CD14-positive monocyte (primary cell): Measurements from ENCODE around the gene EML4. TPM values are rescaled to one million over a fixed set of nuclear protein-coding genes. Genes with fewer than 3 reads are reported as not detected.

Experiments used
- DNase-seq, 3 donors: peaks; one replicate each; pipeline ENCODE4 v3.0.0-alpha.2; 2011 to 2022
- H2AFZ ChIP-seq: 2 replicates; pipeline ENCODE4 v1.6.0; 2012; ENCODE audit warnings: mild to moderate bottlenecking, low read depth, low read length, inconsistent platforms; ENCODE audit not compliant: insufficient read depth, poor library complexity, severe bottlenecking
- H3K27ac ChIP-seq, 2 donors: 1 replicate in 1 of 2; 2 replicates in 1 of 2; pipeline ENCODE4 v1.5.1; 2012 to 2013; ENCODE audit warnings: low read length in 2 of 2, control low read depth in 1 of 2, inconsistent platforms in 1 of 2, low read depth in 1 of 2, mild to moderate bottlenecking in 1 of 2
- H3K27me3 ChIP-seq, 2 donors: one replicate each; pipeline versions ENCODE4 v1.6.0 to v1.6.1; 2011 to 2013; ENCODE audit warnings: low read length in 2 of 2; ENCODE audit not compliant: control insufficient read depth in 2 of 2, insufficient read depth in 2 of 2
- H3K36me3 ChIP-seq, 2 donors: replicated peaks in 1 of 2; 1 replicate in 1 of 2; 2 replicates in 1 of 2; pipeline versions ENCODE4 v1.5.1 to v1.6.1; 2012 to 2013; ENCODE audit warnings: low read length in 2 of 2, control low read depth in 1 of 2, inconsistent platforms in 1 of 2, mild to moderate bottlenecking in 1 of 2; ENCODE audit not compliant: insufficient read depth in 2 of 2, control insufficient read depth in 1 of 2
- H3K4me1 ChIP-seq, 2 donors: 1 replicate in 1 of 2; 2 replicates in 1 of 2; pipeline versions ENCODE4 v1.5.1 to v1.6.1; 2012 to 2013; ENCODE audit warnings: low read length in 2 of 2, control low read depth in 1 of 2, inconsistent platforms in 1 of 2, mild to moderate bottlenecking in 1 of 2, moderate library complexity in 1 of 2; ENCODE audit not compliant: insufficient read depth in 2 of 2, control insufficient read depth in 1 of 2
- H3K4me2 ChIP-seq: replicated peaks from 2 replicates; pipeline ENCODE3; 2012; ENCODE audit warnings: low read length, moderate library complexity, mild to moderate bottlenecking; ENCODE audit not compliant: poor library complexity, severe bottlenecking; ENCODE audit errors: extremely low read depth
- H3K4me3 ChIP-seq, 3 experiments: fragments of 200-600 bp in 1 of 3; sonication (generic) in 1 of 3; replicated peaks in 1 of 3; 1 replicate in 2 of 3; 2 replicates in 1 of 3; pipeline ENCODE4 v1.5.1; 2011 to 2013; ENCODE audit warnings: low read length in 3 of 3, mild to moderate bottlenecking in 3 of 3, control low read depth in 2 of 3, low read depth in 2 of 3, inconsistent platforms in 1 of 3, moderate library complexity in 1 of 3
- H3K79me2 ChIP-seq: 2 replicates; pipeline ENCODE4 v1.6.0; 2012; ENCODE audit warnings: mild to moderate bottlenecking, control low read depth, inconsistent platforms, low read length, moderate library complexity; ENCODE audit not compliant: insufficient read depth
- H3K9ac ChIP-seq: 2 replicates; pipeline ENCODE4 v1.6.0; 2017; ENCODE audit warnings: low read length, mild to moderate bottlenecking; ENCODE audit not compliant: insufficient read depth, poor library complexity, severe bottlenecking
- H3K9me3 ChIP-seq, 2 donors: replicated peaks in 1 of 2; 1 replicate in 1 of 2; 2 replicates in 1 of 2; pipeline versions ENCODE4 v1.5.1 to v1.6.1; 2012 to 2013; ENCODE audit warnings: low read length in 2 of 2, control low read depth in 1 of 2; ENCODE audit not compliant: control insufficient read depth in 1 of 2, insufficient read depth in 1 of 2
- H4K20me1 ChIP-seq: 2 replicates; pipeline ENCODE4 v1.6.0; 2012; ENCODE audit warnings: mild to moderate bottlenecking, low read length, control low read depth, moderate library complexity; ENCODE audit not compliant: insufficient read depth
- H3K27ac Mint-ChIP-seq, 7 donors: one replicate each; pipeline ENCODE4 v1.8.0; 2020; ENCODE audit warnings: mild to moderate bottlenecking in 7 of 7, mixed read lengths in 7 of 7, moderate library complexity in 6 of 7, inconsistent platforms in 2 of 7
- H3K27me3 Mint-ChIP-seq, 3 donors: one replicate each; pipeline ENCODE4 v1.8.0; 2021 to 2022; ENCODE audit warnings: low read depth in 3 of 3, mild to moderate bottlenecking in 3 of 3, mixed read lengths in 3 of 3, moderate library complexity in 3 of 3, inconsistent platforms in 1 of 3
- H3K36me3 Mint-ChIP-seq, 2 donors: one replicate each; pipeline ENCODE4 v1.8.0; 2020; ENCODE audit warnings: mixed read lengths in 2 of 2, inconsistent platforms in 1 of 2, mild to moderate bottlenecking in 1 of 2
- H3K4me1 Mint-ChIP-seq: one replicate; pipeline ENCODE4 v1.8.0; 2020; ENCODE audit warnings: mild to moderate bottlenecking, mixed read lengths
- H3K4me3 Mint-ChIP-seq, 2 donors: one replicate each; pipeline ENCODE4 v1.8.0; 2020; ENCODE audit warnings: mild to moderate bottlenecking in 2 of 2, mixed read lengths in 2 of 2, moderate library complexity in 1 of 2
- H3K9me3 Mint-ChIP-seq, 7 donors: one replicate each; pipeline ENCODE4 v1.8.0; 2020 to 2022; ENCODE audit warnings: mixed read lengths in 7 of 7, mild to moderate bottlenecking in 6 of 7, moderate library complexity in 6 of 7, inconsistent platforms in 2 of 7
- WGBS: methylation state at CpG from one replicate; pipeline ENCODE4 v1.1.5; 2013; ENCODE audit warnings: missing lambda C conversion rate; ENCODE audit not compliant: insufficient coverage; 5-methylcytosine and 5-hydroxymethylcytosine counted together
- intact Hi-C, 2 donors: fragments of 100-400 bp; cut with micrococcal nuclease; formaldehyde crosslinking; loops; one replicate each; pipeline versions ENCODE4 v1.15.0 to v1.15.1; 2023
- polyA plus RNA-seq, 3 donors: library from polyadenylated mRNA; depleted of rRNA in 1 of 3; unstranded in 2 of 3; stranded (reverse) in 1 of 3; fragments of 300-500 nt in 2 of 3; fragments of >200 nt in 1 of 3; fragmentation: Illumina TruSeq in 2 of 3; gene quantifications; 1 replicate in 2 of 3; 2 replicates in 1 of 3; pipeline ENCODE4 v1.2.3, GENCODE V29; 2012 to 2021
- TF ChIP-seq, protein P1 (sequence below): fragments of 200-600 bp; IDR thresholded peaks from one replicate; pipeline ENCODE4 v1.8.0; 2022; ENCODE audit warnings: antibody characterized with exemption, mild to moderate bottlenecking

The EML4 gene
- polyA plus RNA-seq, 3 donors, result 11.5 to 24.3 (median 15.0) TPM

DNA sequence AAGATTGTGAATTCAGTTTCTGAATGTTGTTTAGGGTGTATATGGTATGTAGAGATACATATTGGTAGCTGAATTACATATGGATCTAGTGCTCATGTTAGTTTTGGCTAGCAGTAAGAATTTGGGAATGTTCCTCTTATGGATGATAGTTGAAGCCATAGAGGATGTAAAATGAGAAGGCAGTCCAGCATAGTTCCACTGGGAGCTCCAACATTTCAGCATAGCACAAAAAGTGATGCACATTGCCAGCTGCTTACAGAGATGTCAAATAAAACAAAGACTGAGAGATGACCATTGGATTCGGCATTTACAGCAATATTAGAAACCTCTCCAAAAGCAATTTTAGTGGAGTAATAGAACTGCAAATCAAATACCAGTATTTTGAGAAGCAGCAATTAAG, 77.4 kb downstream of the EML4 start:
- peaks cover 30 to 35% of the 10 kb centered on the region in 2 donors for H3K36me3 Mint-ChIP-seq
- Histone ChIP-seq H3K4me1 (peaks cover 7 to 16% of the 10 kb centered on the region in 2 donors), H3K4me3 (no peak overlapping the region), H3K4me2 (no peak overlapping the region), H3K9me3 (no peaks in the 10 kb centered on the region), H2AFZ (no peak overlapping the region), H3K79me2 (no peaks in the 10 kb centered on the region), H3K36me3 (peaks cover 19 to 21% of the 10 kb centered on the region in 2 donors), H3K27me3 (no peaks in the 10 kb centered on the region), H4K20me1 (peaks cover 41% of the 10 kb centered on the region), H3K9ac (no peak overlapping the region), H3K27ac (no peak overlapping the region)
- no peak overlapping the region for H3K4me3 Mint-ChIP-seq
- WGBS, result no CpG with 5 or more reads among the region's 1 CpG
- H3K27ac Mint-ChIP-seq, result no peak overlapping the region
- intact Hi-C loops, result no loop called here
- H3K4me1 Mint-ChIP-seq, result peaks cover 15% of the 10 kb centered on the region
- no peak for DNase-seq
- TF ChIP-seq, protein P1, sequence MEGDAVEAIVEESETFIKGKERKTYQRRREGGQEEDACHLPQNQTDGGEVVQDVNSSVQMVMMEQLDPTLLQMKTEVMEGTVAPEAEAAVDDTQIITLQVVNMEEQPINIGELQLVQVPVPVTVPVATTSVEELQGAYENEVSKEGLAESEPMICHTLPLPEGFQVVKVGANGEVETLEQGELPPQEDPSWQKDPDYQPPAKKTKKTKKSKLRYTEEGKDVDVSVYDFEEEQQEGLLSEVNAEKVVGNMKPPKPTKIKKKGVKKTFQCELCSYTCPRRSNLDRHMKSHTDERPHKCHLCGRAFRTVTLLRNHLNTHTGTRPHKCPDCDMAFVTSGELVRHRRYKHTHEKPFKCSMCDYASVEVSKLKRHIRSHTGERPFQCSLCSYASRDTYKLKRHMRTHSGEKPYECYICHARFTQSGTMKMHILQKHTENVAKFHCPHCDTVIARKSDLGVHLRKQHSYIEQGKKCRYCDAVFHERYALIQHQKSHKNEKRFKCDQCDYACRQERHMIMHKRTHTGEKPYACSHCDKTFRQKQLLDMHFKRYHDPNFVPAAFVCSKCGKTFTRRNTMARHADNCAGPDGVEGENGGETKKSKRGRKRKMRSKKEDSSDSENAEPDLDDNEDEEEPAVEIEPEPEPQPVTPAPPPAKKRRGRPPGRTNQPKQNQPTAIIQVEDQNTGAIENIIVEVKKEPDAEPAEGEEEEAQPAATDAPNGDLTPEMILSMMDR, result no peak
- H3K27me3 Mint-ChIP-seq, result no peaks in the 10 kb centered on the region
- H3K9me3 Mint-ChIP-seq, result no peaks in the 10 kb centered on the region

- Histone ChIP-seq H3K27ac (no peak overlapping the region), H3K4me1 (peaks cover 0 to 5% of the 10 kb centered on the region in 2 donors), H3K9ac (no peak overlapping the region), H3K4me2 (no peak overlapping the region), H2AFZ (no peak overlapping the region), H3K9me3 (no peaks in the 10 kb centered on the region), H3K79me2 (no peaks in the 10 kb centered on the region), H3K36me3 (peaks cover 19 to 21% of the 10 kb centered on the region in 2 donors), H3K4me3 (no peak overlapping the region), H3K27me3 (no peaks in the 10 kb centered on the region), H4K20me1 (peaks cover 19% of the 10 kb centered on the region)
- Mint-ChIP-seq H3K27me3 (no peaks in the 10 kb centered on the region), H3K36me3 (peaks cover 35 to 45% of the 10 kb centered on the region in 2 donors), H3K4me1 (peaks cover 3% of the 10 kb centered on the region), H3K4me3 (no peak overlapping the region), H3K9me3 (no peaks in the 10 kb centered on the region), H3K27ac (no peak overlapping the region)
- WGBS, result no CpG with 5 or more reads among the region's 1 CpG
- intact Hi-C loops, result no loop called here
- DNase-seq, result no peak
- TF ChIP-seq, protein P1, result no peak
Measured at GRCh38 chr2:42248846-42249245, 79.7 kb downstream of the EML4 start.
